GM19463 (cell line): ENCODE data around the gene MEAK7.
A peak's percentile ranks its signal among the peaks of the same experiment; 100 is the strongest.

ENCODE experiments used
- ATAC-seq: cut with Tn5 transposase; IDR thresholded peaks from one replicate; pipeline ENCODE4 v1.9.1; 2021; ENCODE audit warnings: mild to moderate bottlenecking, moderate library complexity; ENCODE audit not compliant: unreplicated experiment

Gene MEAK7

GRCh38 chr16:84504420-84505248 is at the start of gene MEAK7:
TSS of gene MEAK7 (minus strand) at chr16:84504659. CDS start at chr16:84498086, 6,573 bp downstream.
- peak; percentile 97 for ATAC-seq

GRCh38 chr16:84553873-84554399 is 49.5 kb upstream of the MEAK7 start:
- ATAC-seq: no peak

- no peak for ATAC-seq
Observed at GRCh38 chr16:84552135-84552534, 47.7 kb upstream of the MEAK7 start.

- no peak for ATAC-seq
Observed at GRCh38 chr16:84550096-84550495, 45.6 kb upstream of the MEAK7 start.

GRCh38 chr16:84548971-84549844 is 44.7 kb upstream of the MEAK7 start:
- ATAC-seq: no peak

GRCh38 chr16:84548508-84548907 is 44.0 kb upstream of the MEAK7 start:
- ATAC-seq: no peak

- no peak for ATAC-seq
Observed at GRCh38 chr16:84547546-84548061, 43.1 kb upstream of the MEAK7 start.

- ATAC-seq: no peak
Observed at GRCh38 chr16:84546669-84547545, 42.4 kb upstream of the MEAK7 start.

- ATAC-seq: no peak
Observed at GRCh38 chr16:84545114-84545737, 40.8 kb upstream of the MEAK7 start.

GRCh38 chr16:84544031-84544773 is 39.7 kb upstream of the MEAK7 start:
- no peak for ATAC-seq

GRCh38 chr16:84543253-84543652 is 38.8 kb upstream of the MEAK7 start:
- no peak for ATAC-seq

GRCh38 chr16:84541999-84542817 is 37.7 kb upstream of the MEAK7 start:
- ATAC-seq: no peak

GRCh38 chr16:84540194-84540593 is 35.7 kb upstream of the MEAK7 start:
- ATAC-seq: no peak

GRCh38 chr16:84538222-84538840 is 33.9 kb upstream of the MEAK7 start:
- ATAC-seq: no peak

GRCh38 chr16:84537491-84538151 is 33.2 kb upstream of the MEAK7 start:
- no peak for ATAC-seq

- no peak for ATAC-seq
Observed at GRCh38 chr16:84535851-84536250, 31.4 kb upstream of the MEAK7 start.

GRCh38 chr16:84535408-84535807 is 30.9 kb upstream of the MEAK7 start:
- no peak for ATAC-seq
